SJSA1 (cell line): ENCODE results near the gene P2RX1. TPM values are rescaled to one million over a fixed set of nuclear protein-coding genes. Genes with fewer than 3 reads are reported as not detected.
"Not testable (repeated sequence)": the region's sequence is repeated elsewhere in the genome, so short reads cannot be mapped to it uniquely, and the experiment has no call there.

Experiments used
- DNase-seq, 2 experiments: peaks; one replicate each; pipeline ENCODE4 v3.0.0-alpha.2; 2015 to 2020; ENCODE audit warnings: low spot score in 2 of 2, low read depth in 1 of 2
- H3K27ac ChIP-seq: fragments of 250-450 bp; sonication (Bioruptor Pico); 2 replicates; pipeline ENCODE4 v1.5.1; 2020; ENCODE audit warnings: mild to moderate bottlenecking, moderate library complexity
- H3K27me3 ChIP-seq: fragments of 250-450 bp; sonication (Bioruptor Pico); replicated peaks from 2 replicates; pipeline ENCODE4 v1.5.1; 2020; ENCODE audit warnings: mild to moderate bottlenecking, moderate library complexity
- H3K36me3 ChIP-seq: fragments of 250-450 bp; sonication (Bioruptor Pico); 2 replicates; pipeline ENCODE4 v1.5.1; 2020; ENCODE audit warnings: mild to moderate bottlenecking
- H3K4me1 ChIP-seq: fragments of 250-450 bp; sonication (Bioruptor Pico); replicated peaks from 2 replicates; pipeline ENCODE4 v1.6.1; 2021; ENCODE audit warnings: mild to moderate bottlenecking
- H3K4me3 ChIP-seq: fragments of 250-450 bp; sonication (Bioruptor Pico); 2 replicates; pipeline ENCODE4 v1.5.1; 2020; ENCODE audit warnings: mild to moderate bottlenecking
- H3K9me3 ChIP-seq: fragments of 250-450 bp; sonication (Bioruptor Pico); replicated peaks from 2 replicates; pipeline ENCODE4 v1.5.1; 2020; ENCODE audit warnings: mild to moderate bottlenecking
- total RNA-seq: library from RNA; depleted of rRNA; stranded (reverse); fragments of >200 nt; shearing (Covaris generic); gene quantifications from 2 replicates; pipeline ENCODE4 v1.2.3, GENCODE V29; 2014

P2RX1 gene
- total RNA-seq, 1 experiment from 2014 or later, result 9.6 TPM

DNA sequence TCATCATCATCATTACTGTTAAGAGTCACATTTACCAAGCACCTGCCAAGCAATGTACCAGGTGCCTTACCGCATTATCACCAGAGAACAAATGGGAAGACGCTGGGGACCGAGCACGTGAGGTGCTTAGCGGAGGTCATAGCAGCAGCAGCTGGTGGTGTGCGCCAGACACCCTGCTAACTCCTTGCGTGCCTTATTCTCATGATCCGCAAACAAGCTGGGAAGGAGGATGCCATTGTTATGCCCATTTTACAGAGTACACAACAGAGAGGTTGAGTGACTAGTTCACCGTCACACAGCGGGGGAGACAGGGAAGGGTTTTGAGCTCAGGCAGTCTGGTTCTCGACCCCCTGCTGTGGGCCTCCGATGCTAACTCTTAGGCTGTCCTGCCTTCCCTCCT lies 40.7 kb upstream of the P2RX1 start:
- Histone ChIP-seq H3K36me3 (no peaks in the 10 kb centered on the region), H3K27me3 (no peaks in the 10 kb centered on the region), H3K9me3 (no peaks in the 10 kb centered on the region), H3K4me1 (peaks cover 13% of the 10 kb centered on the region), H3K4me3 (no peak overlapping the region), H3K27ac (no peak overlapping the region)
- DNase-seq, result no peak

DNA sequence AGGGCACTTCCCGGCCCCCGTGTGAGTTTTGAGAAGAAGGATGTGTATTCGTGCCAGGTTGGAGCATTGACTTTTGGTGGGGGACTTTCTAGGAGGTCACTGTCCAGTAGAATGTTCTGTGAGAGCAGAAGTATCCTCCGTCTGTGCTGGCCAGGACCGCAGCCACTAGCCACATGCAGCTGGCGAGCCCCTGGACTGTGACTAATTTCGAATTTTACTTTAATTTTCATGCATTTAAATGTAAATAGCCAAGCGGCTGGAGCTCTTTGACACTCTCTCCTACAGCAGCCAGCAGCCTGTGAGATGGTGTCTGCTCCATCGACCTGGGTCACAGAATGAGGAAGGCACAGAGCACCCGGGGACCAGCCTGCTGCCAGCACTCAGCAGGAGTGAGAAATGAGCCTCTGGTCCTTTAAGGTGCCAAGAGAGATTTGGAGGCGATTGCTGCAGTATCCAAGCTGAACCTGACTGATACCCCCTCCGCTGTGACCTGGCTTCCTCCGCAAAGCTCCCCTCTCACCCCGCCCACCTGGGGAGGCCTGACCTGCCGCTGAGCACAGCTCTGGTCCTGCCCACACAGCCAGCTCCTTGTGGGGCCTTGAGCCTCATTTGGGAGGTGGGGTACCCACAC lies 40.2 kb upstream of the P2RX1 start:
- no peak for DNase-seq

DNA sequence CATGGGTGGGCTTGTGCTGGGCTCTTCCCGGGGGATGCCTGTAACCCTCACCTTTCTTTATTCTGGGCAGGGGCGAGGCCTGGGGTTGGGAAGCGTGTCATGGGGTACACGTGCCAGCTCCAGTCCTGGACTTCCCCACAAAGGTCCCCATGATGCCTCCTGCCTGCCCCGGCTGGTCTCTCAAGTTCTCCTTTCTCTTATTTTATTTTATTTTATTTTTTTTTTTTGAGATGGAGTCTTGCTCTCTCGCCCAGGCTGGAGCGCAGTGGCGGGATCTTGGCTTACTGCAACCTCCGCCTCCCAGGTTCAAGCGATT lies 39.4 kb upstream of the P2RX1 start:
- Histone ChIP-seq H3K27ac (no peak overlapping the region), H3K4me1 (peaks cover 13% of the 10 kb centered on the region), H3K36me3 (no peaks in the 10 kb centered on the region), H3K27me3 (no peaks in the 10 kb centered on the region), H3K4me3 (no peak overlapping the region), H3K9me3 (no peaks in the 10 kb centered on the region)
- DNase-seq, result no peak

More for the DNA sequence above, 40.2 kb upstream of the P2RX1 start:
- H3K36me3 ChIP-seq, result no peaks in the 10 kb centered on the region
- H3K27ac ChIP-seq, result no peak overlapping the region
- no peaks in the 10 kb centered on the region for H3K9me3 ChIP-seq
- H3K4me3 ChIP-seq, result no peak overlapping the region
- H3K27me3 ChIP-seq, result no peaks in the 10 kb centered on the region
- H3K4me1 ChIP-seq, result peaks cover 13% of the 10 kb centered on the region

DNA sequence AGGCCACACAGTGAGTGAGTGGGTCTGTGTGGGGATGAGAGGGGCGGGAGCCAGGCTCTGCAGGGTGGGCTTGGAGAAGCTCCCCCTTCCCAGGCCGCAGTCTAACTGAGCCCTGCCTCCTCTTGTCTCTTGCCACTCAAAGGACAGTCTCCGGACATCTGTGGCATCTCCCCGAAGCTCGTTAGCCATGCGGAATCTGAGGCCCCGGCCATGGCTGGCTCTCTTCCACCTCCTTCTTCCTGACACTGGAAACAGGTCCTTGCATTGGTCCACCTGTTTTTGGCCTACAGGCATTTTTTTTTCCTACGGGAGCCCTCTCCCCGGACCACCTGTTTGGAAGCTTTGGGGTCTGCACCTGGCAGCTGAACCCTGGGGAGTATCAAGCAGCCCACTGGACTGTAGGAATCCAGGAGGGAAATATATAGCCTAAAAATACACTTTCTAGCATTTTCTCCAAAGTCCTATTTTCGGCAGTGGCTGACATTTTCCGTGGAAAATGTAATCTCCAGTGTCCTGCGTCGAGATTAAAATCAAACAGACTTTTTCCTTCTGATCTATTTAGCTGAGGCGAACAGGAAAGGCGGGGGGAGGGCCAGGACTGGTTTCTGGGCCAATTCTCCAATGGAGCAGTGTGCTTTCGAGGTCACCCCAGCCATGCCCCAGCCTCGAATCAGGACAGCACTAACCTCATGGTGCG lies 38.9 kb upstream of the P2RX1 start:
- no peak for DNase-seq
- no peak overlapping the region for H3K4me3 ChIP-seq
- H3K4me1 ChIP-seq, result peaks cover 12% of the 10 kb centered on the region
- H3K36me3 ChIP-seq, result no peaks in the 10 kb centered on the region
- no peaks in the 10 kb centered on the region for H3K27me3 ChIP-seq
- H3K9me3 ChIP-seq, result no peaks in the 10 kb centered on the region
- no peak overlapping the region for H3K27ac ChIP-seq

DNA sequence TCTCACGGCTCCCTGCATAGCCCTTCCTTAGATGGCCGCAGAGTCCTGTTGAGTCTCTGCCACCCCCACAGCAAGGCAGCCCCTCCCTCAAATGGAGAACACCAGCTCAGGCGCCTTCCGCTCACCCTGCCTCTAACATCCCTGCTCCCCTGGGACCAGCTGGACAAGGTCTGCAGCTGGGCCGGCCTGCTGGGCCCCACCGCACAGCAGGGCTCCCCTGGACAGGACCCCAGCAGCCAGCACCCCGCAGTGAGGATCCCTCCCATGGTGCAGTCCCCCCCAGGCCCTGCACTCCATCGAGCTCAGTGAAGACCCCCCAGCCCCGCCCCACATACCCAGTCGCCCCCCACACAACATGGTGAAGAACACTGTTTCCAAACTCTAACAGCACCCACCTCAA lies 37.8 kb upstream of the P2RX1 start:
- no peak overlapping the region for H3K27ac ChIP-seq
- peaks cover 2% of the 10 kb centered on the region for H3K4me1 ChIP-seq
- H3K9me3 ChIP-seq, result no peaks in the 10 kb centered on the region
- no peaks in the 10 kb centered on the region for H3K36me3 ChIP-seq
- no peaks in the 10 kb centered on the region for H3K27me3 ChIP-seq
- H3K4me3 ChIP-seq, result no peak overlapping the region
- DNase-seq, result no peak

DNA sequence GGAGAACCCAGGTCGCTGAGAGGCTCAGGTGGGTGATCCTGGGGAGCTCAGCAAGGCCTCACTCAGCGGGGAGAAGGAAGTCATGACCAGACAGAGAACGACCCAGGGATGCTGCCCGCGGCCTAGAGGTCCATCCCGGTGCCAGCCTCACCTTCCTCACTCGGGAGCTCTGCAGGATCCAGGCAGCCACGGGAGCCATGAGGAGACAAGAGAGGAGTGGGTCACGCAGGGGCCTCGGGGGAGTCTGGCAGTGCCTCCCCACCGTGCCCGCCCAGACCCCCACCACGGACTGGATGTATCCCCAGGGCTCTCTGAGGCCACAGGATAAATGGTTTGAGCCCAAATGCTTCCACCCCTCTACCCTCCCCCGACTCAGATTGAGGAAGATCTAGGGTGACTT lies 37.3 kb upstream of the P2RX1 start:
- no peak for DNase-seq
- Histone ChIP-seq H3K4me3 (no peak overlapping the region), H3K27ac (no peak overlapping the region), H3K27me3 (no peaks in the 10 kb centered on the region), H3K4me1 (no peaks in the 10 kb centered on the region), H3K9me3 (no peaks in the 10 kb centered on the region), H3K36me3 (no peaks in the 10 kb centered on the region)

DNA sequence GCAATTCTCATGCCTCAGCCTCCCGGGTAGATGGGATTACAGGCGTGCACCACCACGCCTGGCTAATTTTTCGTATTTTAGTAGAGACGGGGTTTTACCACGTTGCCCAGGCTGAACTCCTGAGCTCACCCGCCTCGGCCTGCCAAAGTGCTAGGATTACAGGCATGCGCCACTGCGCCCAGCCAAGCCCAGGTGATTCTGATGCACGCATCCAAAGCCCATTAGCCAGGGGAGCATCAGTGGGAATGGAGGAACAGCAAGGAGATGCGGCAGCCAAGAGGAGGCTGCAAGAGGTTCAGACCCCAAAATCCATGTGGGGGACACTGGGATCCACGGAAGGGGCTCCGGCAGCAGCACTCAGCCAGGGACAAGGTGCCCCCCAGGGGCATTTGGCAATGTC lies 35.9 kb upstream of the P2RX1 start:
- Histone ChIP-seq H3K27ac (no peak overlapping the region), H3K27me3 (no peaks in the 10 kb centered on the region), H3K4me1 (no peaks in the 10 kb centered on the region), H3K4me3 (no peak overlapping the region), H3K36me3 (no peaks in the 10 kb centered on the region), H3K9me3 (no peaks in the 10 kb centered on the region)
- DNase-seq, result no peak

DNA sequence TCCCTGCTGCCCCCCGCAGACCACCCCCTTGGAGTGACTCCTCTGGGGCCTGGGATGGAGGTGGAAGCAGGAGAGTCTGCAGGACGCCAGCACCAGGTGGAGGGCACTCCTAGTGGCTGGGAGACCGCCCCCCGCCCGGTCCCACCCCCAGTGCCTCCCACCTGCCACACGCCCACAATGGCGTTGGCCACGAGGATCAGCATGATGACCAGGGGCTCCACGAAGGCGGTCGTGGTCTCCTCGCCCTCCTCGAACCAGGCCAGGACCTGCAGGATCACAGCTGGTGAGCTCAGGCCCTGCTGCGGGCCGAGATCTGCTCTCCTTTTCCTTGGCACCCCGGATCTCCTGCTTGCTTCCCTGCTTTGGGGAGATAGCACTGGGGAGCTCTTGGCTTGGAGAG lies 35.2 kb upstream of the P2RX1 start:
- no peak overlapping the region for H3K27ac ChIP-seq
- no peaks in the 10 kb centered on the region for H3K4me1 ChIP-seq
- H3K36me3 ChIP-seq, result no peaks in the 10 kb centered on the region
- no peaks in the 10 kb centered on the region for H3K27me3 ChIP-seq
- no peak for DNase-seq
- H3K9me3 ChIP-seq, result no peaks in the 10 kb centered on the region
- H3K4me3 ChIP-seq, result no peak overlapping the region

DNA sequence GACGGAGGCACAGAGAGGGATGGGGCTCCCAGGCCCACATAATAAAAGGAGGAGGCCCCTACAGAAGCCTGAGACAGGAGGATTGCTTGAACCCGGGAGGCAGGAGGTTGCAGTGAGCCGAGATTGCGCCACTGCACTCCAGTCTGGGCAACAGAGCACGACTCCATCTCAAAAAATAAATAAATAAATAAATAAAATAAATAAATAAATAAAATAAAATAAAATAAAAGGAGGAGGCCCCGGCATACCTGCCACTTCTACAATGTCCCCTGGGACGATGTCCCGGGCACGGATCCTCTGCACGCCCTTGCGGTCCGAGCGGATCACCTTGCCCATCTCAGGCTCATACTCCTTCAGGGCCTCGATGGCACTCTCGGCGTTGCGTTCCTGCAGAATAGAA lies 34.7 kb upstream of the P2RX1 start:
- Histone ChIP-seq H3K27ac (no peak overlapping the region), H3K27me3 (no peaks in the 10 kb centered on the region), H3K4me3 (no peak overlapping the region), H3K9me3 (no peaks in the 10 kb centered on the region), H3K36me3 (no peaks in the 10 kb centered on the region), H3K4me1 (no peaks in the 10 kb centered on the region)
- no peak for DNase-seq

DNA sequence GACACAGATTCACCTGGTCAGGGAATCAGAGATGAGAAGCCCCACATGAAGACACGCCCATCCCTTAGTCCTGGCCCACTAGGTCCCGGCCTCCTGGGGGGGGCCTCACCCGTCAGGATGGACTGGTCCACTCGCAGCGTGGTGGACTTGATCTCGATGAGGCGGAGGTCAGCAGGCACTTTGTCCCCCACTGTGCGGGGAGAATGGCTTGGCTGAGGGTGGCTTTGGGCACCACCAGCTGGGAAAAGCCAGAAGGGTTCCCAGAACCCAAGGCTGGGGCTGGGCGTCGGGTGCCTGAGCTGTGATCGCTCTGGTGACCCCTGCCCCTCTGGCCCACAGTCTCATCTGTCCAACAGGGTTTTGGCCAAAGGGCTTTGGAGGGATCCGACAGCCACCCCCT lies 34.3 kb upstream of the P2RX1 start:
- Histone ChIP-seq H3K4me1 (no peaks in the 10 kb centered on the region), H3K4me3 (no peak overlapping the region), H3K27me3 (no peaks in the 10 kb centered on the region), H3K9me3 (no peaks in the 10 kb centered on the region), H3K36me3 (no peaks in the 10 kb centered on the region), H3K27ac (no peak overlapping the region)
- no peak for DNase-seq

DNA sequence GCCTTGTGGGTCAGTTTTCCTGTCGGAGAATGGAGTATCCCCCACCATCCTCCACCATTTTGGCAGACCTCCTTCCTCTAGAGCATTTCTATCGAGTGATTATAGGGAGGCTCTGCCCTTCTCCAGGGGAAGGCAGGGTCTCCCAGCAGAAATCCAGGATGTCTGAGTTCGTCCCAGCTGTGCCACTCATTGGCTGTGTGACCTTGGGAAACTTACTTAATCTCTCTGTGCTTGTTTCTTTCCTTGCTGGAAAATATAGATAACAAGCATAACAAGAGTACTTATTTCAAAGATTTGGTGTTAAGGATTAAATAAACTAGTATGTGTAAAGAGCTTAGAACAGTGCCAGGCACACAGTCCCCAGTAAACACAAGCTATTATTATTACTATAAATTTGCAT lies 33.2 kb upstream of the P2RX1 start:
- H3K9me3 ChIP-seq, result no peaks in the 10 kb centered on the region
- no peaks in the 10 kb centered on the region for H3K4me1 ChIP-seq
- no peak overlapping the region for H3K27ac ChIP-seq
- H3K27me3 ChIP-seq, result no peaks in the 10 kb centered on the region
- H3K4me3 ChIP-seq, result no peak overlapping the region
- no peak for DNase-seq
- H3K36me3 ChIP-seq, result no peaks in the 10 kb centered on the region

DNA sequence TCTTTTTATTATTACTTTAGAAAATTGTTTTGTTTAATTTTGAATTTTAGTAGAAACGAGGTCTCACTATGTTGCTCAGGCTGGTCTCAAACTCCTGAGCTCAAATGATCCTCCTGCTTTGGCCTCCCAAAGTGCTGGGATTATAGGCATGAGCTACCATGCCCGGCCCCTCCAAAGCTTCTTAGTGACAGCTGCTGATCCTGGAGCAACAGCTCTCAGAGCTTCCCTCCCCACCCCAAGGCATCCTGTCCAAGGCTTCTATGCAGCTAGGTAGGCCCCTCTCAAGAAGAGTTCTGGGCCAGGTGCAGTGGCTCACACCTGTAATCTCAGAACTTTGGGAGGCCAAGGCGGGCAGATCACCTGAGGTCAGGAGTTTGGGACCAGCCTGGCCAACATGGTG lies 32.3 kb upstream of the P2RX1 start:
- H3K36me3 ChIP-seq, H3K4me3 ChIP-seq, H3K27me3 ChIP-seq, H3K4me1 ChIP-seq, H3K27ac ChIP-seq, DNase-seq, H3K9me3 ChIP-seq: not testable (repeated sequence)

DNA sequence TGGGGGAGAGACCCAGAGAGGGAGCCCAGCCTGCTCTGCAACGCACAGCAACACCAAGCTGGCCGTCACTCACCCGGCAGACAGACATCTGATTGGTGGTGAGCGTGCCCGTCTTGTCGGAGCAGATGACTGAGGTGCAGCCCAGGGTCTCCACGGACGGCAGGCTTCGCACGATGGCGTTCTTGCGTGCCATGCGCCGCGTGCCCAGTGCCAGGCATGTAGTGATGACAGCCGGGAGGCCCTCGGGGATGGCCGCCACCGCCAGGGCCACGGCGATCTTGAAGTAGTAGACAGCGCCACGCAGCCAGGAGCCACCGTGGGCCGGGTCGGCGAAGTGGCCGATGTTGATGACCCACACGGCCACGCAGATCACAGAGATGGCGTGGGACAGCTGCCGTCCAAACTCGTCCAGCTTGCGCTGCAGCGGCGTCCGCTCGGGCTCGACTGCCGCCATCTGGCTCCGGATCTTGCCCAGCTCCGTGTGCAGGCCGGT lies 31.1 kb upstream of the P2RX1 start:
- Histone ChIP-seq H3K4me3 (no peak overlapping the region), H3K9me3 (no peaks in the 10 kb centered on the region), H3K4me1 (no peaks in the 10 kb centered on the region), H3K27ac (no peak overlapping the region), H3K36me3 (no peaks in the 10 kb centered on the region), H3K27me3 (no peaks in the 10 kb centered on the region)
- DNase-seq, result no peak

DNA sequence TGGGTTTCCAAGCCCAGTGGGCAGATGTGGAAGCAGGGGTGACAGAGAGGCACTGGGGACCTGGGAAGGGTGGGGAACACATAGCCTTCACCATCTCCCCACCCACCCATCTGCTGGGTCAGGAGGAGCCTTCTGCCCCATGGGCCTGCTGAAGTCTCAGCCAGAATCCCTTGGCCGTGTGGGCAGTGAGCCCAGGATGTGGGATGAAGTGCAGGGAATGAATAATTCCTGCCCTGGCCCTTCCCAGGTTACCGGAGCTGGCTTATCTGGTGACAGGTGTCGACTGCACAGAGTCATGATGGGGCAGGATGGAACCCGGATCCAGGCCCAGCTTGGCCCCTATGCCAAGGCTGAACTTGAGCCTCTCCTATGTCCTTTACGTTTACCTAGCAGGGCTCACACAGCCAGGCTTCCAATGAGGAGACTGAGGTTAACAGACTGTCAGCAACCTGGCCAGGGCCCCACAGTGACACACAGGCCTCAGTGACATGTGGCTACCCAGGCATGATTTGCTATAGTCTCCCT lies 30.5 kb upstream of the P2RX1 start:
- no peaks in the 10 kb centered on the region for H3K27me3 ChIP-seq
- H3K4me3 ChIP-seq, result no peak overlapping the region
- no peaks in the 10 kb centered on the region for H3K4me1 ChIP-seq
- H3K36me3 ChIP-seq, result no peaks in the 10 kb centered on the region
- DNase-seq, result no peak
- no peaks in the 10 kb centered on the region for H3K9me3 ChIP-seq
- H3K27ac ChIP-seq, result no peak overlapping the region
